Measurements from ENCODE around the gene PRKG1.

DNA sequence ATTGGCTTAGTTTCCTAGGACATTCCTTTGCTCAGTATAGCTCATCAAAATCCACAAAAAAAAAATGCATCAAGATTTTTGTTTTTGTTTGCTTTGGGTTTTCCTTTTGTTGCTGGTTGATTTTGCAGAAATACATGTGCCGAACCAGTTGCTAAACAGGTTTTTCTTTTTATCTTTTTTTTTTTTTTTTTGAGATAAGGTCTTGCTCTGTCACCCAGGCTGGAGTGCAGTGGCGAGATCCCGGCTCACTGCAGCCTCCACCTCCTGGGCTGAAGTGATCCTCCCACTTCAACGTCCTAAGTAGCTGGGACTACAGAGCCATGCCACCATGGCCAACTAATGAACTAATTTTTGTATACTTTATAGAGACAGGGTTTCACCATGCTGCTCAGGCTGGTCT is 616.8 kb downstream of the PRKG1 start:
- TF ChIP-seq, protein P1, sequence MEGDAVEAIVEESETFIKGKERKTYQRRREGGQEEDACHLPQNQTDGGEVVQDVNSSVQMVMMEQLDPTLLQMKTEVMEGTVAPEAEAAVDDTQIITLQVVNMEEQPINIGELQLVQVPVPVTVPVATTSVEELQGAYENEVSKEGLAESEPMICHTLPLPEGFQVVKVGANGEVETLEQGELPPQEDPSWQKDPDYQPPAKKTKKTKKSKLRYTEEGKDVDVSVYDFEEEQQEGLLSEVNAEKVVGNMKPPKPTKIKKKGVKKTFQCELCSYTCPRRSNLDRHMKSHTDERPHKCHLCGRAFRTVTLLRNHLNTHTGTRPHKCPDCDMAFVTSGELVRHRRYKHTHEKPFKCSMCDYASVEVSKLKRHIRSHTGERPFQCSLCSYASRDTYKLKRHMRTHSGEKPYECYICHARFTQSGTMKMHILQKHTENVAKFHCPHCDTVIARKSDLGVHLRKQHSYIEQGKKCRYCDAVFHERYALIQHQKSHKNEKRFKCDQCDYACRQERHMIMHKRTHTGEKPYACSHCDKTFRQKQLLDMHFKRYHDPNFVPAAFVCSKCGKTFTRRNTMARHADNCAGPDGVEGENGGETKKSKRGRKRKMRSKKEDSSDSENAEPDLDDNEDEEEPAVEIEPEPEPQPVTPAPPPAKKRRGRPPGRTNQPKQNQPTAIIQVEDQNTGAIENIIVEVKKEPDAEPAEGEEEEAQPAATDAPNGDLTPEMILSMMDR (optimal IDR thresholded peaks at IDR 0.05 in 1 of 3, IDR thresholded peaks at IDR 0.05 in 1 of 3, conservative IDR thresholded peaks at IDR 0.05 in 1 of 3; ENCODE audit: extremely low read depth in 1 of 3, insufficient read depth in 2 of 3, low read length in 3 of 3), result no peak
- TF ChIP-seq EZH2 (IDR thresholded peaks at IDR 0.05; ENCODE audit: low read length), result no peak

Data from keratinocyte (primary cell).